ENCODE measurements around the gene CHAMP1.
A peak's percentile ranks its signal among the peaks of the same experiment; 100 is the strongest.

Gene CHAMP1, protein sequence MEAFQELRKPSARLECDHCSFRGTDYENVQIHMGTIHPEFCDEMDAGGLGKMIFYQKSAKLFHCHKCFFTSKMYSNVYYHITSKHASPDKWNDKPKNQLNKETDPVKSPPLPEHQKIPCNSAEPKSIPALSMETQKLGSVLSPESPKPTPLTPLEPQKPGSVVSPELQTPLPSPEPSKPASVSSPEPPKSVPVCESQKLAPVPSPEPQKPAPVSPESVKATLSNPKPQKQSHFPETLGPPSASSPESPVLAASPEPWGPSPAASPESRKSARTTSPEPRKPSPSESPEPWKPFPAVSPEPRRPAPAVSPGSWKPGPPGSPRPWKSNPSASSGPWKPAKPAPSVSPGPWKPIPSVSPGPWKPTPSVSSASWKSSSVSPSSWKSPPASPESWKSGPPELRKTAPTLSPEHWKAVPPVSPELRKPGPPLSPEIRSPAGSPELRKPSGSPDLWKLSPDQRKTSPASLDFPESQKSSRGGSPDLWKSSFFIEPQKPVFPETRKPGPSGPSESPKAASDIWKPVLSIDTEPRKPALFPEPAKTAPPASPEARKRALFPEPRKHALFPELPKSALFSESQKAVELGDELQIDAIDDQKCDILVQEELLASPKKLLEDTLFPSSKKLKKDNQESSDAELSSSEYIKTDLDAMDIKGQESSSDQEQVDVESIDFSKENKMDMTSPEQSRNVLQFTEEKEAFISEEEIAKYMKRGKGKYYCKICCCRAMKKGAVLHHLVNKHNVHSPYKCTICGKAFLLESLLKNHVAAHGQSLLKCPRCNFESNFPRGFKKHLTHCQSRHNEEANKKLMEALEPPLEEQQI

DNA sequence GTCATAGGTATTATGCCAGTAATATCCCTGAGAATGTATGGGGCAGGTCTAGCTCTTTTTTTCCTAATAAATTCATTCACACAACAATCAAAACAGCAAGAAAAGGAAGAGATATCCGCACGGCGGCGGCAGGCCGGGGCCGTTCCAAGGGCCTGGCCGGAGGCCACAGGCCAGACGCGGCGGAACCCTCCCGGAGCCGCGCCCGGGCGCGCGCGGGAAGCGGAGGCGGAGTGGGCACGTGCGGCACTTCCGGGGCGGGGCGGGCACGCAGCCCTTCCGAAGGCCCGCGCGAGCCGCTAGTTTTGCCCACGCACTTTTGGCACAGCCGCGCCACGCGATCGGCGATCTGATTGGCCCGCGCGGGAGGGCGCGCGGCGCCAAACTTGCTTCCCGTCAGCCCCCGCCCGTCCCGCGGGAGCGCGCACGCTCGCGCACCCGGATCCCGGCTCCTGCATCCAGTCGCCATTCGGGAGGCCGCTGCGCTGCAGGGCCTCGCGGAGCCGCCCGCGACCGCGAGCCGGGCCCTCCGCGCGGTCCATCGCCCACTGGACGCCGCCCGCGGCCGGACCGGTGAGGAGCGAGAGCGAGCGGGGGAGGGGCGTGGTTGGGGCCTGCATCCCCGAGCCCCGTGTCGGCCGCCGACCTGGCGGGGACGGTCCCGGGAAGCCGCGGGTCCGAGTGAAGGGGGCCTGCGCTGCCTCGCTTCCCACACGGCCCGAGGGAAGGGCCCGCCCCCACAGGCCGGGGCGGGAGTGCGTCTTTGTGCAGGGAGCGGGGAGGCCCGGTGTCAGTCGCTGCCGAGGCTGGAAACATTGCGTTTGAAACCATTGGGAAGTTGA, at the start of gene CHAMP1:
CHAMP1 (plus strand) TSS at position 430 of the 839 bp plus-strand sequence. CDS start 9,340 bp downstream, outside the sequence.
- DNase-seq (ENCODE audit: low spot score) = peak; percentile 98

DNA sequence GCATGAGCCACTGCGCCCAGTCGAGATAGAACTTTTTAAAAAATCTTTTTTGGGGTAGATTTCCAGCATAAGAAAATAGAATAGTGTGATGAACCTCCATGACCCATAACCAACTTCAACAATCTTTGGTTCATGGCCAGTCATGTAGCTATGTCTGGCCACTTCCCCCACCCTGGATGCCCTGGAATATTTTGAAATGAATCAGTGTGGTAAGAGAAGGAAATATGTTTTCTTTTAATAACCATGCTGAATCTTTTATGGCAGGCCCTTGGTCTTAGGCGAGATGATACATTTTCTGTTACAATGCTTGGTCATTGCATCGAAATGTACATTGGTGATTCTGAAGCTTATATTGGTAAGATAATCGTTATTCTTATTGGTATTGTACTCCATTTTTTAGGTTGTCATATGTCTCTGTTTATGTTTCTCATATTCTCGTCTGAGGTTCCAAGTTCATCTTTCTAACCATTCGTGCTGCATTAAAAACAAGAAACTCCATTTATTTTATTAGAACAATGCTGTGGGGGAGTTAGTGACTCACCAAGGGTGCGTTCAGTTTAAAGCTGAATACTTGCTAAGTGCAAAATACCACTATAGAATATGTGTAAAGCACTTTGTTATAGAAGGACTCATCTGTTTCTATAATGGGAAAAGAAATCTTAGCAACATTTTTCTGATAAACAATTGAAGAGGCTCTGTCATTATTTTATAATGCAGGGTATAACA, 49.3 kb upstream of the CHAMP1 start:
- no peak for DNase-seq (ENCODE audit: low spot score)

DNA sequence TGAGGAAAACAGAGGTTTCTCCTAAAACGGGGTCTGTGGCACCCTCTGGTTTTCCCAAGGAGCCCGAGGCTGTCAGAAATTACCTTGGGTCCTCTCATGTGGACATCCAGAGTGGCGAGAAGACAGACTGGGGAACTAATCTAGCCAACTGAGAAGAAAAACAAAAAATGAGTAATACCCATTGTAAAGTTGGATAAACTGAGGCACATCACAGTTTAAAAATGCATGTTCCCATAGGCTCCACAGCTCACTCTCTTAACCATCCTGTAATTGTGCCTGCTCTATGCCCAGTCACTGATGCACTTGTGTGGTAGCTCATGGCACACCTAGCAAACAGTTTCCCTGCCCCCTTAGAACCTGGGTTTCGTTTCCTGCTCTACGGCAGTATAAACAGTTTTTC, 48.1 kb upstream of the CHAMP1 start:
- no peak for DNase-seq (ENCODE audit: low spot score)

DNA sequence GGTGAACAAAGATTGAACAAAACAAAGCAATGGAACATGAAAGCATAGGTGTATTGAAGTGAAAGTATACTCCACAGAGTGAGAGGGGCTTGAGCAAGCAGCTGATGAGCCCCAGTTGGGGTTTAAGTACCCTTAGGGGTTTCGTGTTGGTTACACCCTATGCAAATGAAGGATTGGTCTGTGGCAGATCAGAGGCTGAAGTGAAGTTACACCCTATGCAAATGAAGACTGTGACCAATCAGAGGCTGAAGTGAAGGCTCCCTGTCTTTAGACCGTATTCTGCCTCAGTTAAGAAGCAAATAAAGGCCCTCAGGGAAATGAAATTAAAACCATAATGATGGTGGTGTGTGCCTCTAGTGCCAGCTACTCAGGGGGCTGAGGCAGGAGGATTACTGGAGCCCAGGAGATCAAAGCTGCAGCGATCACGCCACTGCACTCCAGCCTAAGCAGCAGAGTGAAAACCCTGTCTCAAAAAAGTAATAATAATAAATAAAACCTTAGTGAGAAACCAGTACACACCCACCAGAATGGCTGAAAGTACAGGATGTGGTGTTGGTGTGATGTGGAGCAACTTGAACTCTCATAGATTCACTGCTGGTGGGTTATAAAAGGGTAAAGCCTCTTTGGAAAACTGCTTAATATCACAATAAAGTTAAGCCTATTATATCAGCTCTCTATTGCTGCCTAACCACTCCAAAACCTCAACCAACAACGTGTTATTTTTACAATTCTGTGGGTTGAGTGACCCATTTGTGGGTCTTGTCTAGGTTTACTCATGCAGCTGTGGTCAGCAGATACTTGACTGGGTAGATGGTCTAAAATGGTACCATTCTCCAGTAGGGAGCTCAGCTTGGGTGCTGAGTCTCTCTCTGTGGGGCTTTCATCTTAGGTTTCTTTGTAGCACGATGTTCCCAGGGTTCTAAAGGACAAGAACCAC, 45.7 kb upstream of the CHAMP1 start:
- DNase-seq (ENCODE audit: low spot score) = no peak

DNA sequence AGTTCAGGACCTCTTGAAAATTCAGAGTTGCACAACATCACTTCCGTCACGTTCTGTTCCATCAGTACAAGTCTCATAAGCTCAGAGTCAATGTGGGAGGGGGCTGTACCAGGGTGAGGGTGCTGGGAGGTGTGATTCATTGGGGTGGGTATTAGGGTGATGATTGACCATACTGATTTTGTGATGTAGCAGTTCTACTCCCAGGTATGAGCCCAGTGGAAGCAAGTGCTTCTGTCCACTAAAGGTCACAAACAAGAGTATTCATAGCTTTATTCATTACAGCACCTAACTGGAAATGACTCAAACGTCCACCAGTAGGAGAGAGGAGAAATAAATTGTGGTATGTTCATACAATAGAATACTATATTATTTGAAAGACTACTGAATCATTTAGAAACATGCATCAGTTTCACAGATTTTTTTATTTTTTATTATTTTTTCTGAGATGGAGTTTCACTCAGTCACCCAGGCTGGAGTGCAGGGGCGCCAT, 45.0 kb upstream of the CHAMP1 start:
- DNase-seq (ENCODE audit: low spot score) = no peak

DNA sequence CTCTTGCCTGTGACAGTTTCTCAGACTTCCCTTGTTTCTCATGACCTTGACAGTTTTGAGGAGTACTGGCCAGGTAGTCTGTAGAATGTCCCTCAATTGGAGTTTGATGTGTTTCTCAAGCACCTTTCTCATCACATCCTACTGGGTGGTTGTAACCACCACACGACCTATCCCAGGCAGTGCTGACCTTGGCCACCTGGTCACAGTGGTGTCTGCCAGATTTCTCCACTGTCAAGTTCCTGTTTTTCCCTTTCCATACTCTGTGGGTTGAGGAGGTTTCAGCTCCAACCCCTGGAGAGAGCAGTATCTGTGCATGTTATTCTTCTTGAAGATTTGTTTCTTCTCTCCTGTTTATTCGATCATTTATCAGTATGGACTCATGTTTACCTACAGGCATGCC, 41.3 kb upstream of the CHAMP1 start:
- no peak for DNase-seq (ENCODE audit: low spot score)

DNA sequence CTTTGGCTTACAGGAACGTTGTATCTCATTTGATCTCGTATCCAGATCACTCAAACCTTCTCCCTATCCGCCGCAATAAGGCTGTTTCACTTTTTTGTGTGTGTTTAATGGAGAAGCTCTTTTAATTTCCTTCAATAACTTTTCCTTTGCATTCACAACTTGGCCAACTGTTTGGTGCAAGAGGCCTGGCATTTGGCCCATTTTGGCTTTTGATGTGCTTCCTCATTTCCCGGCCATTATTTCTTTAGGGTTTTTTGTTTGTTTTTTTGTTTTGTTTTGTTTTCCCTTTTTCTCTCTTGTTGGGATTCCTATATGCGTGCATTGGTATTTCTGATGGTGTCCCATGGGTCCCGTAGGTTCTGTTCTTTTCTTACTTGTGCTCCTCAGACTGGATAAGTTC, 39.0 kb upstream of the CHAMP1 start:
- no peak for DNase-seq (ENCODE audit: low spot score)

DNA sequence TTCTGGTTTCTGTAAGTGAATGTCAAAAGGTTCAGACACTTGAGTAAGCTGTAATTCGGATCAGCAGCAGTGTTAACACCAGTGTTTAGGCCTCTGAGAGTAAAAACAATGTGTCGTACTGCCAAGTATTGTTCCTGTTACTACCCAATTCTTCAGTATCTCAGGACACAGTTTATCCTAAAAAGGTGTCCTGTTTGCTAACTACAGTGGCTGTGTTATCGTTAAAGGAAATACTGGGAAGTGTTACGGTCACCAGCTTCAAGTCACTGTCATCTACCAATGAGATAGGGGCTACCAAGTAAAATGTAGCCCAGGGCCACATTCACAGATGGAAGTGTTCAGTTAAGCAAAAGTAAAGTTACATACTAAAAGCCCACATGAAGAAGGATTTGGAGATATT, 35.2 kb upstream of the CHAMP1 start:
- DNase-seq (ENCODE audit: low spot score) = no peak

DNA sequence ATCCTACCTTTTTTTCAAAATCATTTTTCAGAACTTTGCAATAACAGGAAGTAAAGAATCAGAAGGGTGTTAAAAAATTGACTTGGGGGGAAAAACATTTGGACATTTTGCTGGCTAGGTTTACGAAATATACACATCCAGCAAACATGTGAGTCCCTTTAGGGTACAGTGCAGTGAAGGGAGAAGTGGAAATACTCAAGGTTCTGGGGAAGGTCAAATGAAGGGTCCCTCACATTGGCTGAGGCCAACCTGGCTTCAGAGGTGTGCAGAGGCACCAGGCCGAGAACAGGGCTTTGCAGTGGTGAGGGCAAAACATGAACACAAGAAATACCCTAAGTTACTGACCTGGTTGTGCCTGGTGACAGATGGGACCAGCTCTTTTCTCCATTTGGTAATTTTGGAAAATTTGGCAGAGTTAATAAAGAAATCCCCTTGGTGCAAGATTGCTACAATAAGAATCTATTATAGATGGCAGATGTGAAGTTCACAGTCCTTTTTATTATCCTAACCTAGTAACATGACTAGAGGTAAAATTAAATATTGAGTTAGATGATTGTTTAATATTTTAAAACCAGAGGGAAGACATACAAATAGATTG, 34.4 kb upstream of the CHAMP1 start:
- DNase-seq (ENCODE audit: low spot score) = no peak

DNA sequence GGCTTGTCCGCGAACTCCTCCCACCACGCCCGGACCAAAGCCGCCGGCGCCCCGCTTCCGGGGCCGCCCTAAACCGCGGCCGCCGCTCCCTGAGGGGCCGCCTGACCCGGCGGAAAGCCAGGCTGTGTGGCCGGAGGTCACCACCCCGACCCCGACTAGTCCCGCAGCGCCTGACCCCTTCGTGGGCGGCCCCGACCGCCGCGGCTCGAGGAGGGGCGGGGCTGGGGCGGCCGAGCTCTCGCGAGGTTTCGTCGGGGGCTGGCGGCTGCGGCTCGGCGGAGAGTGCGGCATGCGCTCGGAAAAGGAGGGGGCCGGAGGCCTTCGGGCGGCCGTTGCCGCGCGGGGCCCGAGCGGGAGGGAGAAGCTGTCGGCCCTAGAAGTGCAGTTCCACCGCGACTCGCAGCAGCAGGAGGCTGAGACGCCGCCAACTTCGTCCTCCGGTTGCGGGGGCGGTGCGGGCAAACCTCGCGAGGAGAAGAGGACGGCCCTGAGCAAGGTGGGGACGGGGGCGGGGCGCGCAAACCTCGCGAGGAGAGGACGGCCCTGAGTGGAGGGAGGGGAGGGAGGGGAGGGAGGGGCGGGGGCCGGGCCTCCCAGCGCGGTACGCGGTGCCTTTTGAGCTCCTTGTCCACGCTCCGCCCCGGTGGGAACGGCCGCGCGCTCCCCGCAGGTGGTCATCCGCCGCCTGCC, 32.8 kb upstream of the CHAMP1 start, which contains the start of gene UPF3A:
UPF3A (plus strand) TSS at position 251 of the 690 bp plus-strand sequence; CDS start at position 290, 39 bp downstream.
- peak; percentile 88 for DNase-seq (ENCODE audit: low spot score)

DNA sequence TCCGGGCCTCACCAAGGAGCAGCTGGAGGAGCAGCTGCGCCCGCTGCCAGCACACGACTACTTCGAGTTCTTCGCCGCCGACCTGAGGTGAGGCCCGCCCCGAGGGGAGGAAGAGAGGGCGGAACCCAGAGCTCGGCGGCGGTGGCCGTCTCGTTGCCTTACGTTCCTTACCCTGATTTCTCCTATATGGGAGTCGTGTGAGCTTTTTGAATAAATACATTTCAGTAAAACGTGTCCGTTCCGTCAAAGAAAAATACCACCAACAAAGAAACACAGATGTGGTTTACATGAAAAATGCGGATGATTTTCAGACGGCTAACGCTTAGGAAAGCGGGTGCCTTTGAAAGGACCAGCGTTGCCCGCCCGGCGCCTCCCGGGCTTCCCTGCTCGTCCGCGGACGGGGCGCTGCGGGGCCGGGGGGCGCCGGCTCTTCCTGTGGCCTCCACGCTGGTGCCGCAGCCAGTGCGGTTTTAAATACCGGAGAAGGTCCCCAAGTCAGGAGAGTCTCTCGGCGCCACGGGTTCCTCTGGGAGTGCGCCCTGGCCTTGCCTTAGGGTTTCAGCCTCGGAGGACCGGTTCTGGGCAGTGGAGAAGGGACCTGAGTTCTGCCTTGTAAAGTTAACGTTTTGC, 32.1 kb upstream of the CHAMP1 start:
- peak; percentile 77 for DNase-seq (ENCODE audit: low spot score)

DNA sequence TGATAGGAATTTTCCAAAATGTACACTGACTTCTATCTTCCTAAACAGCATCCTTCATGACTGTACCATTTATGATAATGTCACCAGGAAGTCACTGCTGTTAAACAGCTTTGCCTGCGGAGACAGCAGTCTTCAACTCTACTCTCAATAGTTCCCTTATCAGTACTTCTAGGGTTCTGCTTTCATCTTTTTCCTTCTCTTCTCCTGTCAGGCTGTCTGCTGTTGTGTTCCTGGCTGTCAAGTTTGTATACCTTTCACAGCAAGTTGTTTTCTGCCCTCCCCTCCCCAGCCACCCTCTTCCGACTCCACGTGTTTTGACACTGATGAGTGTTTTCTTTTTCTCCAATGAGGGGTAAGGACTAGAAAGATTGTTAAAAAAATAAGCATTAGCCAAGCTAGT, 30.7 kb upstream of the CHAMP1 start:
- no peak for DNase-seq (ENCODE audit: low spot score)

DNA sequence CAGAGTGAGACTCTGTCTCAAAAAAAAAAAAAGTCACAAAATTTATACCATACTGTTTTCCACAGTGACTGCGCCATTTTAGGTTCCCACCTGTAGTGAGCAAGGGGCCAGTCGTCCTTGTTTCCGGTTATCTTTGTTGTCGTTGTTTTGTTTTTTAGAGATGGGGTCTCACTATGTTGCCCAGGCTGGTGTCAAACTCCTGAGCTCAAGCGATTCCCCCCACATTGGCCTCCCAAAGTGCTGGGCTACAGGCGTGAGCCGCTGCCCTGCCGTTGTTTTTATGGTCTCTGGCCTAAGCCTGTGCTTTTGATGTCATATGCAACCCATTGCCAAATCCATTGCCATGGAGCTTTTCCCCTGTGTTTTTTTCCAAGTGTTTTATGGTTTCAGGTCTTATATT, 29.6 kb upstream of the CHAMP1 start:
- DNase-seq (ENCODE audit: low spot score) = no peak

DNA sequence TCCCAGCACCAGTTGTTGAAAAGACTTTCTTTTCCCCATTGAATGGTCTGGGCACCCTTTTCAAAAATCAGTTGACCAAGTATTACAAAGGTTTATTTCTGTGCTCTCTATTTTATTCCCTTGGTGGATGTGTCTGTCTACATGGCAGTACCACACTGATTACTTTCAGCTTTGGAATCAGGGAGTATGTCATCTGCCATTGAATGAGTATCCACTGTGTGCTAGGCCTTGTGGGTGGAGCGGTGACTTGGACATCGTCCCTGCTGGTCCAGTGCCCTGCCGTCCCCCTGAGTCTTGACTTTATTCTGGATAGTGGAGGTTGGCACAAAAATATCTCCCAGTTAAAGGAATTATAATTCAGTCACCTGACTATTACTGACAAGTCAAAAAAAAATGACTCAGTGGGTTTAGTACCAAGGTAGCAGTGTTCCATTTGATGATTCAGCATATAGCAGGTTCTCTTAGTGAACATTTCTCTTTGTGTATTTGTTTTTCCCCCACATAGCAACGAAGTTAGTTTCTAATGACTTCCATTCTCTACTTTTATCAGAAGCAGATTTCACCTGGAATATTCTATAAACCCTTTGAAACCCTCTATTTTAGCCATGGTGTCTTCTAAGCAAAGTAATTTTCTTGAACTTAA, 29.0 kb upstream of the CHAMP1 start:
- no peak for DNase-seq (ENCODE audit: low spot score)

DNA sequence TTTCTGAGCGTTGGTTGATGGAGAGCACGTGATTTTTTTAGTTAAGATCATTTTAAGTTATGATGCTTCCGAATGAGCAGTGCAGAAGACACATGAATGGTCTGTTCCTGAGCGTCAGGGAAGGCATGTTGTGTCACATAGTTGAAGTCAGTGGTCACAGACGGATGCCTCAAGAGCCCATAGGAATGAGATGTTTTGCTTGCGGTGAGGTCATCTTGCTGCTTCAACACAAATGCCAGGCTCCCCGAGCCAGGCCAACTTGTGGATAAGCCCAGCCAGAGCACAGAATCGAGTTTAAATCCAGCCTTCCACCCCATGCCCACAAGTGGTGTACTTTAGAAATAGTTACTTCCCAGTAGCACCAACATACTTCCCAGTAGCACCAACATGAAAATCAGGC, 27.5 kb upstream of the CHAMP1 start:
- DNase-seq (ENCODE audit: low spot score) = no peak

DNA sequence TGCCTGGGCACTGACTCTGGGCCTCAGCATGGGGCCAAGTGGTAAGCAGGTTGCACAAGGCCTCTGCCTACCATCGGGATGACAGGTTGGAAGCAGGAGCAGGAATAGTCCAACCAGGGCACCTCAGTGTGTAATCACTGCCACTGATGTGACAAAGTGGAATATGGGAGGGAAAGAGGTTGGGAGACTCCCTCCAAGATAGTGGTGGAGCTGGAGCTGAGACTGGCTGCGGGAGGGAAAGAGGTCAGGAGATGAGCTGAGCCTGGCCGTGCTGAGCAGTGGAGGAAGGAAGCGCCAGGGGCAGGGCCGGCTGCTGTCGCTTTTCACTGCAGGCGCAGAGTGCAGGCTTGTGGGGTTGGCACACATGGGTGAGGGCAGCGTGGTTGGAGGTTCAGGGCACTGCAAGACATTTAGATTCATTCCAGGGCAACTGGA, 26.1 kb upstream of the CHAMP1 start:
- DNase-seq (ENCODE audit: low spot score) = no peak

DNA sequence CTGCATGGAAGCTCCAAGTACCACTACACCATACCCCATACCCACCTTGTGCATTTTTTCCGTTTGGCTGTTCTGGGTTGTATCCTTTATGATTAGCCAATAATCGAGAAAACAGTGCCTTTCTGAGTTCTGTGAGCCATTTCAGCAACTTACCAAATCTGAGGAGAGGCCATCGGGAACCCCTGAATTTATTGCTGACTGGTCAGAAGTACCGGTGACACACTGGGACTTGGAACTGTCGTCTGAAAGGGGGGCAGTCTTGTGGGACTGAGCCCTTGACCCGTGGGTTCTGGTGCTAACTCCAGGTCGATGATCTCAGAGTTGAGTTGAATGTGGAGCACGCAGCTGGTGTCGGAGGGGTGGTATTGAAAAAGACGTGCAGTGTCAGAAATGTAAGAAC, 17.9 kb upstream of the CHAMP1 start:
- DNase-seq (ENCODE audit: low spot score) = no peak

DNA sequence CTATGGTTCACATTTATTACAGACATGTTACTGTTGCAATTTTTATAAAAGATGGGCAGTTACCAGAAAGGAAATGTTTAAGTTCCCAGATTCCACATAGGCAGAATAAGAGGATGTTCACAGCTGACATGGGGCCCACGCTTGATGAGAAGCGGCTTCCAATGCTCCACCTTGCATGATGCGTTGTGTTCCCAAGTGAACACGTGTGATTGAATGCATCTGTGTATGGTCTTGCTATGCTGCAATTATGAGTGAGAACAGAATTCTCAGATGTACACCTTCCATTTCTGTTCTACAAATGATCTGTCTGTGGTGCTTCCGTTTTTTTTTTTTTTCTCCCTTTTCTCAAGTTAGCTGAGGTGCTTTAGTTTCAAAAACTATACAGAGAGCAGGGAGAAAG, 17.4 kb upstream of the CHAMP1 start:
- DNase-seq (ENCODE audit: low spot score) = no peak
